HG02884 (cell line): ENCODE results near the gene VPS26A.
A peak's percentile ranks its signal among the peaks of the same experiment; 100 is the strongest.
"Not testable (repeated sequence)": the region's sequence is repeated elsewhere in the genome, so short reads cannot be mapped to it uniquely, and the experiment has no call there.

Experiments
- ATAC-seq: cut with Tn5 transposase; IDR thresholded peaks from one replicate; pipeline ENCODE4 v1.9.1; 2021; ENCODE audit warnings: mild to moderate bottlenecking, moderate library complexity; ENCODE audit not compliant: unreplicated experiment

The VPS26A gene

DNA sequence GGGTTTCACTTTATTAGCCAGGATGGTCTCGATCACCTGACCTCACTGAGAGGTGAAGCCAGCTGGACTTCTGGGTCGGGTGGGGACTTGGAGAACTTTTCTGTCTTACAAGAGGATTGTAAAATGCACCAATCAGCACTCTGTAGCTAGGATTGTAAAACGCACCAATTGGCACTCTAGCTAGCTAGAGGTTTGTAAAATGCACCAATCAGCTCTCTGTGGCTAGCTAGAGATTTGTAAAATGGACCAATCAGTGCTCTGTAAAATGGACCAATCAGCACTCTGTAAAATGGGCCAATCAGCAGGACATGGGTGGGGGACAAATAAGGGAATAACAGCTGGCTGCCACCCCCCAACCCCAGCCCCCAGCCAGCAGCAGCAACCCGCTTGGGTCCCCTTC is 51.3 kb downstream of the VPS26A start:
- ATAC-seq = not testable (repeated sequence)

DNA sequence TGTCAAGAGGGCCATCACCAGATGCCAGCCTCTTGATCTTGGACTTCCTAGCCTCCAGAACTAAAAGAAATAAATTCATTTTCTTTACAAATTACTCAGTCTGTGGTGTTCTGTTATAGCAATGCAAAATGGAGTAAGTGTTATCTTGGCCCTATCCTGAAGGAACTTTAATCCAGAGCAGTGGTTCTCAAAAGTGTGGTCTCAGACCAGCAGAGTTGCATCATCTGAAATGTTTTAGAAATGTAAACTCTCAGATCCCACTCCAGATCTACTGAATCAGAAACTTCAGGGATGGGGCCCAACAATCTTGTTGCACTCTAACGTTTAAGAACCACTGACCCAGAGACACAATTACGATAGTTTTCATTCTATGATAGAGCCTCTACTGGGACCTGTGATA is 52.8 kb downstream of the VPS26A start:
- no peak for ATAC-seq

DNA sequence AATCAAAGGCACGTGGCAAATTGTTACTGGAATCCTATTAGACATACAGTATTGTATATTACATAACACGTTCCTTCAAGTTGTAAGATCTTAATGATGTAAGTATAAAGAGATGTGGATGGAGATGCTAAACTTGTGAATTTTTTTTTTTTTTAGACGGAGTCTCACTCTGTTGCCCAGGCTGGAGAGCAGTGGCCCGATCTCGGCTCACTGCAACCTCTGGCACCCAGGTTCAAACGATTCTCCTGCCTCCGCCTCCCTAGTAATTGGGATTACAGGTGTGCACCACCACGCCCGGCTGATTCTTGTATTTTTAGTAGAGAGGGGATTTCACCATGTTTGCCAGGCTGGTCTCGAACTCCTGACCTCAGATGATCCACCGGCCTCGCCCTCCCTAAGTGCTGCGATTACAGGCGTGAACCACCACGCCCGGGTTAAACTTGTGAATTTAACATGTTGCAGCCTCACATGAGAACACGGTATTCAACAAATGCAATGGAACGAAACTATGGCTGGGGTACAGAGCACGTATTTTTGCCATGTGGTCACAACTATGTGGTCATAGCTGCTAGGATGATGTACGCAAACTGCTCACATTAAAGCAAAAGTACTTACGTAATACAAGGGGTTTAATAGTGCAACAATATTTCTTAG is 55.2 kb downstream of the VPS26A start:
- ATAC-seq = peak; percentile 23

DNA sequence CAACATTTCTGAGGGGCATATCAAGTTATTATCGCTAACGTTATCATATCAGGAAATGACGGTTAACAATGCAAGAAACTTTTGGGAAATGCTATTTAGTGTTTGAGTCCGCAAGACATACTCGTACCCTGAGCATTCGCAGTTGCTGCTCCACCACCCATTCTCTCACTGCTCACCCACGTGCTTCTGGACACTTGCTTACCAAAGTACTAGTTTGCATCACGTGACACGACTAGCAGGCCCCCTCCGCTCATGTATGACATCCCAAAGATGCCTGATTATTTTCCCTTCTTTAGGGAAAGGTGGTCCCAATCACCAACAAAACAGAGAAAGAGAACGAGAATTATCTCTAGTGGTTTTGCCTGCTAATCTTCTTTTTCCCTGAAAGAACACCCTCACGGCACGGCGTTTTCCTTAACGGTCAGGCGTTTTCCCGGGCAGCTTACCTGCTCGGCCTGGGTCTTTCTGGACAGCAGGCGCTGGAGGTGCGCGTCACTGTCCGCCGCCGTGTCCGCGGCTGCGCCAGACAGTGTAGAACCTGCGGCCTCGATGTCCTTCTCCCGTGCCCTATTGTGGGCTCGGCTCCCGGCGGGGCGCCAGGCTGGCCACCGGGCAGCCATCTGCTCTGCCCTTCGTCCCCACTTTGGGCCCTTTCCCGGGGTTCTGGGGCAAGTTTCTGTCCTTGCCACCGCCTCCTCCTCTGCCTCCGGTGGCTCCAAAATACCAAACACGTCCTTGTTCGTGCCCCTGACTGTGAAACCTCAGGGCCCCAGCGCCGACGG is 56.0 kb downstream of the VPS26A start, which contains the start of gene SUPV3L1:
Gene SUPV3L1 (plus strand): TSS at position 492 of the 782 bp plus-strand sequence. CDS start 58 bp downstream, at position 550.
- peak; percentile 82 for ATAC-seq

DNA sequence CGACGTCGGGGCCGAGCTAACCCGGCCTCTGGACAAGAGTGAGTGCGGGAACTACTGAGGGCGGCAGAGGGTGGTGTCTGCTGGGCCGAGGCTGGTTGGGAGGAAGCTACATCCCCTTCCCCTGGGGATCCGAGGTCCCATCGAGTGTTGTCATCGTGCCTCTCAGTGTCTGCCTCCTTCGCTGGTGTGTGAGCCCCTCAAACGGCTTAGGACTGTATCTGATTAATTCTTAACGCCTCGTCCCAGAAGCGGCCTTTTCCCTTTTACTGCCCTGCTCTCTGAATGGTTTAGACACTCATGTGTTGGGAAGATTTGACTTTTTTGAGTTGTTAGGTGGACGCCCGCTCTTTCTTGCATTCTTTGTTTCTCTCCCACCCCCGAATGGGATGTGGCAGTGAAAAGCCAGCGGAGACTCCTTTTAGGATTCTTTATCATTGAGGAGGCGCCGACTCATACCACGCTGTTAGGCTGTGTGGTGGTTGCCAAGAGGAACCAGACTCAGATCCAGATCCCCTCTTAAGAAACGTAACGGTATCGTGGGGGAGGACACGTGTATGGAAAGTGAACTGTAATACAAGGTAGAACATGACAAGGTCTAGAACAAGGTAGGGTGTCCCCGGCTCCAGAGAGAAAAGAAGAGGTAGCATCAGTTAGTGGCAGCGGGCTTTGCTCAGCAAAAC is 56.7 kb downstream of the VPS26A start:
- peak; percentile 23 for ATAC-seq

DNA sequence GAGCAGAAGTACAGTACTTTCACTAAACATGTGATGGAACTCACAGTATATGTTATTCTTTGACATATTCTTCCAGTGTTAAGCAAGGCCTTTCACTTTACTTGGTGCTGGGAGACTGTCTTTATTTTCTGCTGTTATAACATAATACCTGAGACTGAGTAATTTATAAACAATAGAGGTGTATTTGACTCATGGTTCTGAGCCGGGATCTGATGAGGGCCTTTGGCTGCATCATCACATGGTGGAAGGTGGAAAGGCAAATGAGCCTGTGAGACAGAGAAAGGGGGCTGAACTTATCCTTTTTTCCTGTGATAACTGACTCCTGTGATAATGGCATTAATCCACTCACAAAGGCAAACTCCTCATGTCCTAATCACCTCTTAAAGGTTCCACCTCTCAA is 57.5 kb downstream of the VPS26A start:
- ATAC-seq = no peak

DNA sequence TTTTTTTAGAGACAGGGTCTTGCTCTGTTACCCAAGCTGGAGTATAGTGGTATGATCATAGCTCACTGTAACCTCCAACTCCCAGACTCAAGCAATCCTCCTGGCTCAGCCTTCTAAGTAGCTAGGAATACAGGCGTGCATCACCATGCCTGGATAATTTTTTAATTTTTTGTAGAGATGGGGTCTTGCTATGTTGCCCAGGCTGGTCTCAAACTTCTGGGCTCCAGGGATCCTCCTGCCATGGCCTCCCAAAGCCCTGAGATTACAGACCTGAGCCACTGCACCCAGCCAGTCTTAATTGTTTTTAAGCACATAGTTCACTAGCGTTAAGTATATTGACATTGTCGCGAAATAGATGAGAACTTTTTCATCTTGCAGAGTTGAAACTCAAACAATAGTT is 58.0 kb downstream of the VPS26A start:
- no peak for ATAC-seq

DNA sequence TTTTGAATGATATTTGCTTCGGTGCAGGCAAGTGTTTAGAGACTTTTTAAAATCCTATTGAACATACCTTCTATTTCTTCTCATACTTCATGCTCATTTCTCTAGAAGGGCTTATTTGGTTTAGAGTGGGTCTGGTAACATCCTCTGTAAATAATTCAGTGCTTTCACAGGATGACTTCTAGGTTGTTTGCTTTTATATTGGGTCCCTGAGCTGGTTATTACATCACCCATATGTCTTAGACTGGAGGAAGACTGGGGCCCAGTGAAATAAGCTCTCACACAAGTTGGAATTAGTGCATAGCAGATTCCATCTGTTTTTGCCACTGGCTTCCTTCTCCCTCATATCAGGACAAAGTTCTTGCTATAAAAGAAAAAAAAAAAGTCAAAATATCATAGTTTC is 62.5 kb downstream of the VPS26A start:
- no peak for ATAC-seq

DNA sequence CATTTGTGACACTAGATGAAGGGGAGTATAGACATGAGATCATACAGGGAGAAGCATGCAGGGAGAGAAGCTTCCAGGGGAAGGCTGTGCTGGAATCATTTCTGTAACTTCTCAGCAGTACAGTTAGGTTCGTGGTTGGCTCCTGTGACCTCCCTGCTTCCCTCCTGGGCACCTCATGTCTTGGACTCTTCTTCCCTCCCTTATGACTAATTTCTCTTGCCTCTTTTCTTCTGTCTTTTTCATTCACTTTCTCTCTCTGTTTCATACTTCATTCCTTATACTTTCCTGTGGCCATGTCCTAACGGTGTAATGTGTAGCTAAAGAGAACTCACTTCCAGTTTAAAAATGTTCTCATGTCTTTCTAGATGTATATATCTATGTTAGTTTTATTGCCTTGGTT is 77.1 kb downstream of the VPS26A start:
- no peak for ATAC-seq

DNA sequence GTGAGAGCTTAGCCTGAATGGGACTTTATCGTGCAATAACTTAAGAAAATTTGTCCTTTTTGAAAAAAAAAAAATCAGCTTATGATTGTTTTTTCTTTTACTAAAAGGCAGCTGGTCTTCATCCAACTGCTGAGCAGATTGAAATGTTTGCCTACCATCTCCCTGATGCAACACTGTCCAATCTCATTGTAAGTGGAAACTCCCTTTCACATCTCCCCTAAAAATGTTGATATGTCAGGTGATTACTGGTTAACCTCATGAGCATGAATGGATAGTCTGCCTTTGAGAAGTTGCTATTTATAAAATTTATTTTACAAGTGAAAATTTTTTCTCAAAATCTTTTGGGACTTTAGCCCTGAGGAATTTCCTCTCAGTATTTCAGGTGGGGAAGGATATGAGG is 78.4 kb downstream of the VPS26A start:
- no peak for ATAC-seq

DNA sequence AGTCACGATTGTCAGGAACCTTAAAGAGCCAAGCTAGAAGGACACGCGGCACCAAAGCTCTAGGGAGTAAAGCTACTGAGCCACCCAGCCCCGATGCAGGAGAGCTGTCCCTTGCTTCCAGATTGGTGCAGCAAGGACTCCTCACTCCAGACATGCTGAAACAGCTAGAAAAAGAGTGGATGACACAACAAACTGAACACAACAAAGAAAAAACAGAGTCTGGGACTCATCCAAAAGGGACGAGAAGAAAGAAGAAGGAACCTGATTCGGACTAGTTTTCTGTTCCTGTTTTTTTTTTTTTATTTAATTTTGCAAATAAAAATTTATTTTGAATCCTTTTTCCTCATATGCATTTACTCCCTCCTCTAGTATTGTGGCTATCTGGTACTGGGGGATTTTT is 84.8 kb downstream of the VPS26A start:
- no peak for ATAC-seq

DNA sequence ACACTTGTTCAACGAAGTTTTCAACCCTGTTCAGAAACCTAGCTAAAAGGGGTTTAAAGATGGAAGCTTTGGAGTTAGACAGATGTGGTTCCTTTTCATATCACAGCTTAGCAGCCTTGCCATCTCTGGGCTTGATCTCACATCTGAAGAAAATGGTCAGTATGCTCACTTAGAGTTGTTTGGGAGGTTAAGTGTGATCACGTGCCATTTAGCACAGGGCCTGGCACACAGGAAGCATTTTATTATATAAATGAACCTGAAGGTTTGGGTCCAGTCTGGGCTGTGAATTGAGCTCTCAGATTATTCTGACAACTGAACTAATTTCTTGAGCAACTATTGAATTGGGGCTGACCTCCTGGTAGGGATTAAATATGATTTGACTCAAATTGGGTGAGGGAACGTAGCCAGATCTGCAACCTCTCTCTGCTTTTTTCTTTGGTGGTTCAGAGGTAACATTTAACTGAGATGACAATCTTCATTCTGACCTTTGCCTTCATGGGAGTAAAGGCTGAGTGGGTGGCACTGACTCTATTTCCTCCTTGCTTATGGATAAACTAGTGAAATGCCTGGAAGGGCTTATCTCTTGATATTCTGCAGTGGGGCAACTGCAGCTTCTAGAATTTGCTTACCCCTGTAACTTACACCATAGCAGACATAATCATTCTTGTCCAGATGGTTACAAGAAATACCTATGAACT is 86.0 kb downstream of the VPS26A start:
- no peak for ATAC-seq

DNA sequence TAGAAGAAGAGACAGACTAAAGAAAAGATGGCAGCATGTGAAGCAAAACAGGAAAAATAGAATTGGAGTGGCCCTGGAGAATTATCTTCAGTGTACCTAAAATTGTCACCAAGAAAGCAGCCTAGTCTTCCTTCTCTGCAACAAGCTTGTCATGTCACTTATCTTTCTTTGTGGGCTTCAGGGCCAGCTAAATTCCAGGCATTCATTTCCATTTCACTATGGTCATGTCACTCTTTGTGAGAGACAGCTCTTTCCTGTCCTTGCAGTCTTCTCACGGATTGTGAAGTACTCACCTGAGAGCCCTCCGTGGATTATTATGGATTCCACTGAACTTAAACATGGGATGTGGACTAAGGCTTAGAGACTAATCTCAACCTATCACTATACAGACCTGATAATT is 87.1 kb downstream of the VPS26A start:
- ATAC-seq = no peak

DNA sequence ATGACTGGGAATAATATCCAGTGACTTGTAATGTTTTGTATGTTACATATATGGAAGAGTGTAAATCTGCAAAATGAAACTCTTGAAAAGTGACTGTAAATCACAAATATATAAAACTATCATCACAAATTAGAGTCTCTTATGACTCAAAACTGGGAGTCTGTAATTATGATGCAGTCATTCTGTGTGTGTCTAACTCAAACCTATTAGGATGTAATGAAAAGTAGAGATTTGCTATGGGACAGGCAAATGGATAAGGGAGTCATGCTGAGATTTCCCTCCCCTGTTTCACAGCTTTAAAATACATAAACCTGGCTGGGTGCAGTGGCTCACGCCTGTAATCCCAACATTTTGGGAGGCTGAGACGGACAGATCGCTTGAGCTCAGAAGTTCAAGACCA is 87.5 kb downstream of the VPS26A start:
- no peak for ATAC-seq

DNA sequence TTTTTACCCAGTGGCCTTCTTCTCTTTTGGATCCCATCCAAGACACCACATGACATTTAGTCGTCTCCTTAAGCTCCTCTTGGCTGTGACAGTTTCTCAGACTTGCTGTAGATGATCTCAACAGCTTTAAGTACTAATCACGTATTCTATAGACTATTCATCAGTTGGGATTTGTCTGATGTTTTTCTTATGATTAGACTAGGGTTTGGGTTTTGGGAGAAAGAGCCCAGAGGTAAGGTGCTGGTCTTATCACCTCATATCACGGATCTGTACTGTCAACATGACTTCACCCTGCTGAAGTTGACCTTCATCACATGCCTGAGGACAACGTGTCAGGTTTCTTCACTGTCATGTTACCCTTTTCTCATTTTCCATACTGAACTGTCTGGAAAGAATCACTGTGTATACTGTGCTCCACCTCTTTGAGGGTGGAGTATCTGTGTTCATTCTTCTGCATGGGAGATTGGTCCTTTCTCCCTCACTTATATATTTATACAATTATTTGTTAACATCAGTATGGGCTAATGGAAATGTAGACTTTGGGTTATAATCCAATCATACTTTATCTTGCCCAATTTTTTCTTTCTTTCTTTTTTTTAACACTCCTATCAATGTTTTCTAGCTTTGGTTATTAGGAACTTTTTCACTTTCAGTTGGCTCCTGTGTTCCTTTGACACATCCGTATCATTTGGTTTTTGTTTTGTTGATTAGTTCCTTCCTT is 89.8 kb downstream of the VPS26A start:
- no peak for ATAC-seq

DNA sequence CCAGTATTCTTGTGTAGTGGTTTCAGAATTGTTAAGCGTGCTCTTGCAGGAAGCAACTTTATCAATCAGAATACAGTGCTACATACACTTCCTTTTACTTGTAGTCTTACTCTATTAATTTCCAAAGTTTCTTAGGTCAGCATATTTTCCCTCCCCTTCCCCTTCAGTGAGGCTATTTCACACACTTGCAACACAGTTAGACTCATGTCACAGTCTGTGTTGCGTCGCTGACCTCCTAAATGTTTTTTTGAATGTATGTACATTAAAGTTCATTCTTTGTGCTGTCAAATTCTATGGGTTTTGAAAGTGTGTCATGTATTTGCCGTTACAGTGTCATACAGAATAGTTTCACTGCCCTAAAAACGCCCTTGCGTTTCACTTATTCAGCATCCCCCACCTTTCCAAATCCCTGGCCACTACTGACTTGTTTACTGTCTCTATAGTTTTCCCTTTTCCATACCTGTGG is 90.7 kb downstream of the VPS26A start:
- no peak for ATAC-seq

DNA sequence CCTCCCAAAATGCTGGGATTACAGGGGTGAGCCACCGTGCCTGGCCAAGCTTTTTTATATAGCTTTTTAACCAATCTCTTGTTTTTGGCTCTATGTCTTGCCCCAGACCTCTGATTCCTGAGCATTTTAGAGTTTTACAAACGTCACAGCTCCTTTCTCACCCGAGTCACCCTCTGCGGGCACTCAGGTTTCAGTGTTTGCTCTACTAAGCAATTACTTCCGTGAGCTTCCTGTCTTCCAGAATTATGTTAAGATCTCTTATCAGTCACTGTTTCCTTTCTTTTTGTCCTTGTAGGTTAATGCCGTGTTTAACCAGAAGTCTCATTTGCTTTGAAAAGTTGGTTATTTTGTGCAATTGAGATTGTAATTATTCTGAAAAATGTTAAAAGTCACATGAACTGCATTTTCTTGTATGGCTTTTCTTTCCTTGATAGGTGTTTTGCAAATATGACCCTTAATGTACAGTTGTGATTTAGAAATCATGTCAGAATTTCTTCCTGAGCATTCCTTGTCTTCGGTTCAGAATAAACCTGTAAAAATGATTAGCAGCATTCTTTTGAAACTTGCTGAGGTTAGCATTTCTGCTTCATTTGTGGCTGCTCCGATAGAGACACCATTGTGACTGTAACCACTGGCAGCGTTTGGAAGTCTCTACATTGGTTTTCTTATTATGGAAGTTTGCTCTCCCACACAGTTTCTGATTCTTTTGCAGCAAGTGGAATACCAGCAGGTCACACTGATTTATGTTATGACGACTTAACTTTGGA is 91.6 kb downstream of the VPS26A start:
- no peak for ATAC-seq

DNA sequence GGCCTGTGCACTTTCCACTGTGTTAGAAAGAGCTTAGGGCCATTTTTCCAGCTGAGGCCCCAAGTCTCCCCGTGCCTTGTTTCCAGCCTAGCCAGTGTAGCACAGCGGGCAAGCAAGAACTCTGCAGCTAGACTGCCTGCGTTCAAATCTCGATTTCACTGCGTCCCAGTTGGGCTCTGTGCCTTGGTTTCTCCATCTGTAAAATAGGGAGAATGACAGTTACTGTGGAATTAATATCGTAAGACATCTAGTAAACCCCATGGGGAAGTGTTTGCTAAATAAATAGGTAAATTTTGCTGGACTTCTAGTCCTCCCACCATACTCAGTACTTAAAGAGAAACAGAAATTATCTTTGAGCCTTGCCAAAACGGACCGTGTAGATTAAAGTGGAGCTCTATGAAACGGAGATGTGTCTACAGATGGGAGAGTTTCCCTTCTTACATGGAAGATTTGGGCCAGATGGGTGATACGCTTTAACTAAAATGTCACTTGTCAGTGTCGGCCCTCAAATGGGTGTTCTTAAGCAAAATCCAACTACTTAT is 92.7 kb downstream of the VPS26A start:
- no peak for ATAC-seq

DNA sequence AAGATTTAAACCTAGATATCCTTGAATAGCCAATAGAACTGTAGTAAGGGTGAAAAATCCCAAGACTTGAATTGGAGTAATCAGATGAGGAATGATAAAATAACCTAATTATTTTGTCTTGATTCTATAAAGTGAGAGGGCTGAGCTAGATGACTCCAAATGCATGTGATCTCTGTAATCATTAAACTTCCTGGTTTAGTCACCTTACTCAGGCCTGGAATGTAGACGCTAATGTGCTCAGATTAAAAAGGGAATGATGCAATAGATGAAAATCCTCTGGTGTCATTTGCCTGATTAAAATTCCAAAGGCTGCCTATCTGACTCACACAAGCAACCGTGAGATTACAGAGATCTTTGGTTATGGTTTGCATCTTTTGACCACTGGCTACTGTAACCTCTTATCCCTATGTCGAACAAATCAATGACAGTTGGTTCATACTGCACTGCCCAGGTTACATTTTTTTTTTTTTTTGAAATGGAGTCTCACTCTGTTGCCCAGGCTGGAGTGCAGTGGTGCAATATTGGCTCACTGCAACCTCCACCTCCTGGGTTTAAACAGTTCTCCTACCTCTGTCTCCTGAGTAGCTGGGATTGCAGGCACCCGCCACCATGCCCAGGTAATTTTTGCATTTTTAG is 93.3 kb downstream of the VPS26A start:
- no peak for ATAC-seq
